B cell (primary cell): ENCODE results near the gene SMG7. TPM values are rescaled to one million over a fixed set of nuclear protein-coding genes. Genes with fewer than 3 reads are reported as not detected.

Experiments
- ATAC-seq: fragments of 200-7000 bp; cut with Tn5 transposase; one replicate; pipeline ENCODE4 v1.10.0; 2021; ENCODE audit warnings: low read depth, mild to moderate bottlenecking, moderate number of reproducible peaks, moderate library complexity
- CTCF ChIA-PET: fragments of 350-600 bp; sonication (Branson Sonifier 250); formaldehyde crosslinking; loops from one replicate; lab custom pipeline; 2021; ENCODE audit warnings: antibody characterized with exemption, inconsistent platforms; lab: Charles Lee
- POLR2A ChIA-PET: fragments of 350-600 bp; sonication (Branson Sonifier 250); formaldehyde crosslinking; loops from one replicate; lab custom pipeline; 2021; ENCODE audit warnings: antibody characterized with exemption; lab: Charles Lee
- DNase-seq: peaks from one replicate; pipeline ENCODE4 v3.0.0; 2013
- H2AFZ ChIP-seq: 2 replicates; pipeline ENCODE4 v1.6.1; 2012; ENCODE audit warnings: mild to moderate bottlenecking, low read depth, low read length; ENCODE audit not compliant: insufficient read depth, poor library complexity, severe bottlenecking
- H3K27ac ChIP-seq, 2 donors: 1 replicate in 1 of 2; 2 replicates in 1 of 2; pipeline ENCODE4 v1.5.1; 2012 to 2013; ENCODE audit warnings: low read length in 2 of 2, mild to moderate bottlenecking in 2 of 2, moderate library complexity in 1 of 2
- H3K27me3 ChIP-seq, 4 experiments: fragments of 200-600 bp in 1 of 4; sonication (generic) in 1 of 4; replicated peaks in 1 of 4; 1 replicate in 2 of 4; 2 replicates in 2 of 4; pipeline versions ENCODE4 v1.6.1 to v1.7.0; 2013 to 2016; ENCODE audit warnings: low read length in 3 of 4, mild to moderate bottlenecking in 2 of 4, mixed read lengths in 1 of 4, moderate library complexity in 1 of 4; ENCODE audit not compliant: insufficient read depth in 4 of 4, control insufficient read depth in 3 of 4; ENCODE audit errors: control extremely low read depth in 1 of 4
- H3K36me3 ChIP-seq, 2 experiments: replicated peaks in 1 of 2; 1 replicate in 1 of 2; 2 replicates in 1 of 2; pipeline versions ENCODE4 v1.6.1 to v1.7.1; 2013; ENCODE audit warnings: low read length in 1 of 2; ENCODE audit not compliant: insufficient read depth in 2 of 2, control insufficient read depth in 1 of 2; ENCODE audit errors: control extremely low read depth in 1 of 2, extremely low read depth in 1 of 2
- H3K4me1 ChIP-seq, 2 donors: fragments of 200-600 bp in 1 of 2; sonication (generic) in 1 of 2; 1 replicate in 1 of 2; 2 replicates in 1 of 2; pipeline versions ENCODE4 v1.5.1 to v1.6.1; 2013 to 2017; ENCODE audit warnings: low read length in 2 of 2; ENCODE audit not compliant: control insufficient read depth in 2 of 2, insufficient read depth in 2 of 2
- H3K4me2 ChIP-seq: replicated peaks from 2 replicates; pipeline ENCODE3; 2012; ENCODE audit warnings: mild to moderate bottlenecking, low read depth, low read length; ENCODE audit not compliant: poor library complexity, severe bottlenecking
- H3K4me3 ChIP-seq, 5 experiments: fragments of 200-600 bp in 1 of 5; sonication (generic) in 1 of 5; 1 replicate in 3 of 5; 2 replicates in 2 of 5; pipeline versions ENCODE4 v1.5.1 to v1.7.0; 2011 to 2016; ENCODE audit warnings: low read length in 4 of 5, mild to moderate bottlenecking in 4 of 5, low read depth in 2 of 5, control low read depth in 1 of 5, moderate library complexity in 1 of 5; ENCODE audit not compliant: insufficient read depth in 1 of 5; ENCODE audit errors: control extremely low read depth in 1 of 5, extremely low read depth in 1 of 5
- H3K79me2 ChIP-seq: fragments of 200-600 bp; sonication (generic); one replicate; pipeline ENCODE4 v1.6.0; 2016; ENCODE audit warnings: low read length; ENCODE audit not compliant: control insufficient read depth, insufficient read depth
- H3K9ac ChIP-seq: fragments of 200-600 bp; sonication (generic); 2 replicates; pipeline ENCODE4 v1.6.1; 2017; ENCODE audit warnings: mild to moderate bottlenecking, low read length, moderate library complexity
- H3K9me3 ChIP-seq, 3 donors: one replicate each; pipeline versions ENCODE4 v1.6.1 to v1.7.1; 2013; ENCODE audit warnings: low read length in 2 of 3; ENCODE audit not compliant: control insufficient read depth in 2 of 3, insufficient read depth in 1 of 3; ENCODE audit errors: control extremely low read depth in 1 of 3
- H4K20me1 ChIP-seq: 2 replicates; pipeline ENCODE4 v1.6.0; 2012; ENCODE audit warnings: mild to moderate bottlenecking, low read length; ENCODE audit not compliant: insufficient read depth, control insufficient read depth, poor library complexity, severe bottlenecking
- H3K27ac Mint-ChIP-seq: one replicate; pipeline ENCODE4 v1.8.0; 2021; ENCODE audit warnings: mixed read lengths
- H3K27me3 Mint-ChIP-seq: one replicate; pipeline ENCODE4 v1.8.0; 2021; ENCODE audit warnings: mixed read lengths
- H3K4me1 Mint-ChIP-seq: one replicate; pipeline ENCODE4 v1.8.0; 2021; ENCODE audit warnings: mixed read lengths
- H3K4me3 Mint-ChIP-seq: one replicate; pipeline ENCODE4 v1.8.0; 2021; ENCODE audit warnings: mixed read lengths
- H3K9me3 Mint-ChIP-seq: one replicate; pipeline ENCODE4 v1.8.0; 2022; ENCODE audit warnings: mixed read lengths; ENCODE audit not compliant: insufficient read depth
- EZH2 ChIP-seq: IDR thresholded peaks from 2 replicates; pipeline ENCODE4 v1.6.1; 2012; ENCODE audit warnings: borderline replicate concordance, low read depth, mild to moderate bottlenecking, moderate library complexity, low read length; ENCODE audit not compliant: insufficient read depth, poor library complexity, severe bottlenecking
- WGBS: methylation state at CpG from one replicate; pipeline ENCODE4 v1.1.5; 2013; ENCODE audit warnings: missing lambda C conversion rate; ENCODE audit not compliant: insufficient coverage; 5-methylcytosine and 5-hydroxymethylcytosine counted together
- intact Hi-C: fragments of 100-400 bp; cut with micrococcal nuclease; formaldehyde crosslinking; loops from one replicate; pipeline ENCODE4 v1.10.0; 2022
- polyA plus RNA-seq: library from polyadenylated mRNA; depleted of rRNA; stranded (reverse); fragments of >200 nt; gene quantifications from 2 replicates; pipeline ENCODE4 v1.2.3, GENCODE V29; 2012
- total RNA-seq, 2 donors: library from RNA; stranded (reverse); fragments of 120-200 nt in 1 of 2; gene quantifications; 1 replicate in 1 of 2; 2 replicates in 1 of 2; pipeline versions ENCODE4 v1.2.3 to v1.2.4, GENCODE V29; 2013 to 2022
- TF ChIP-seq, protein P1 (sequence below): fragments of 200-600 bp; IDR thresholded peaks from one replicate; pipeline ENCODE4 v1.8.0; 2022; ENCODE audit warnings: antibody characterized with exemption, mild to moderate bottlenecking

SMG7 gene
- total and polyA plus RNA-seq, 2 donors (not counting 1 experiment from before 2014, with no cell fraction given), result 20.8 to 73.3 TPM

DNA sequence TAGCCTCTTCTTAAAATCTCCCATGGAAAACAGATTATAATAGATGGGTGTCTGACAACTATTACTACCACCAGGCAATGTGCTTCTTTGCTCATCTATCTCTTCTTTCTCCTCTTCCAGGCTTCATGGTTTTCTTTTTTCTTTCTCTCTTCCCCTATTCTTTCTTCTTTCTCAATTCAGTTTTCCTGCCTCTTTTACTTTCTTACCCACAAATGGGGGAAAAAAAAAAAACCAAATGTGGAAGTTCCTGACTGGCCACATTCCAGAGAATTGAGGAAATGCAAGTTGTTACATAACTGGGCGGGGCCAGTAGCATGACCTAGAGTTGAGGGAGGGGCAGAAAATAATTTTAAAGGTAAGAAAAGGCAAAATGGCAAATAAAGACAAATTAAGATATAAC, 10.9 kb upstream of the SMG7 start:
- intact Hi-C loops, result no loop called here
- no peak overlapping the region for H2AFZ ChIP-seq
- TF ChIP-seq, protein P1, sequence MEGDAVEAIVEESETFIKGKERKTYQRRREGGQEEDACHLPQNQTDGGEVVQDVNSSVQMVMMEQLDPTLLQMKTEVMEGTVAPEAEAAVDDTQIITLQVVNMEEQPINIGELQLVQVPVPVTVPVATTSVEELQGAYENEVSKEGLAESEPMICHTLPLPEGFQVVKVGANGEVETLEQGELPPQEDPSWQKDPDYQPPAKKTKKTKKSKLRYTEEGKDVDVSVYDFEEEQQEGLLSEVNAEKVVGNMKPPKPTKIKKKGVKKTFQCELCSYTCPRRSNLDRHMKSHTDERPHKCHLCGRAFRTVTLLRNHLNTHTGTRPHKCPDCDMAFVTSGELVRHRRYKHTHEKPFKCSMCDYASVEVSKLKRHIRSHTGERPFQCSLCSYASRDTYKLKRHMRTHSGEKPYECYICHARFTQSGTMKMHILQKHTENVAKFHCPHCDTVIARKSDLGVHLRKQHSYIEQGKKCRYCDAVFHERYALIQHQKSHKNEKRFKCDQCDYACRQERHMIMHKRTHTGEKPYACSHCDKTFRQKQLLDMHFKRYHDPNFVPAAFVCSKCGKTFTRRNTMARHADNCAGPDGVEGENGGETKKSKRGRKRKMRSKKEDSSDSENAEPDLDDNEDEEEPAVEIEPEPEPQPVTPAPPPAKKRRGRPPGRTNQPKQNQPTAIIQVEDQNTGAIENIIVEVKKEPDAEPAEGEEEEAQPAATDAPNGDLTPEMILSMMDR, result no peak
- TF ChIP-seq EZH2, result no peak
- H3K27ac ChIP-seq, result no peak overlapping the region
- ChIA-PET POLR2A (no interaction called here), CTCF (no interaction called here)
- H4K20me1 ChIP-seq, result no peaks in the 10 kb centered on the region
- H3K27me3 Mint-ChIP-seq, result peaks cover 29% of the 10 kb centered on the region
- ATAC-seq, result no peak
- no peaks in the 10 kb centered on the region for H3K36me3 ChIP-seq
- WGBS, result no CpG with 5 or more reads among the region's 1 CpG
- no peaks in the 10 kb centered on the region for H3K4me1 Mint-ChIP-seq
- H3K9me3 ChIP-seq, result no peaks in the 10 kb centered on the region
- no peak overlapping the region for H3K4me3 Mint-ChIP-seq
- H3K27me3 ChIP-seq, result peaks cover 0 to 12% (median 8%) of the 10 kb centered on the region in 4 experiments
- no peaks in the 10 kb centered on the region for H3K9me3 Mint-ChIP-seq
- no peak overlapping the region for H3K9ac ChIP-seq
- DNase-seq, result no peak
- no peaks in the 10 kb centered on the region for H3K79me2 ChIP-seq
- no peak overlapping the region for H3K4me2 ChIP-seq
- no peak overlapping the region for H3K27ac Mint-ChIP-seq
- H3K4me1 ChIP-seq, result peaks cover 0 to 4% of the 10 kb centered on the region in 2 donors
- H3K4me3 ChIP-seq, result no peak overlapping the region

DNA sequence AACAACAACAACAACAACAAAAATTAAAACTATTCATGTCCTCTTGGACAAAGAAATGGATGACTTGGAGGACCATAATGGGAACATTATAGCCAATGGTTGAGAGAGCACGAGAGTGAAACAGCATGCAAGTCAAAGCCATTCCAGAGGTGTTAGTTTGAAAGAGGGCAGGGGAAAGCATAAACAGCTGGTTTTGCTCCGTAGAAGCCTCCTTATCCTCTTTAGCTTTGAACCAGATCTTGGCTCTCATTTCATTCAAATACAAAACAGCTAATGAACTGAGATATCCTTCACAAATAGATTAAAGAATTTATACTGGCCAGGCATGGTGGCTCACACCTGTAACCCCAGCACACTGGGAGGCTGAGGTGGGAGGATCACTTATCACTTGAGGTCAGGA, 8.7 kb upstream of the SMG7 start:
- Histone ChIP-seq H2AFZ (no peak overlapping the region), H3K36me3 (no peaks in the 10 kb centered on the region), H3K4me2 (no peak overlapping the region), H3K79me2 (no peaks in the 10 kb centered on the region), H3K27ac (no peak overlapping the region), H3K4me3 (no peak overlapping the region), H3K27me3 (peaks cover 0 to 12% (median 8%) of the 10 kb centered on the region in 4 experiments), H3K9ac (no peak overlapping the region), H4K20me1 (no peaks in the 10 kb centered on the region), H3K9me3 (no peaks in the 10 kb centered on the region), H3K4me1 (peaks cover 0 to 4% of the 10 kb centered on the region in 2 donors)
- ChIA-PET CTCF (interaction anchor here (1.1 kb wide), 1 partner anchor 90 kb away, joined by 3 read pairs; no protein-coding TSS in a partner anchor), POLR2A (no interaction called here)
- intact Hi-C loops, result no loop called here
- Mint-ChIP-seq H3K4me1 (peaks cover 2% of the 10 kb centered on the region), H3K9me3 (no peaks in the 10 kb centered on the region), H3K4me3 (no peak overlapping the region), H3K27me3 (peaks cover 19% of the 10 kb centered on the region), H3K27ac (no peak overlapping the region)
- ATAC-seq, result no peak
- DNase-seq, result no peak
- TF ChIP-seq, protein P1, result no peak
- no peak for TF ChIP-seq EZH2
- WGBS, result 90% methylated on average over 1 of the region's 2 CpGs
